Right lobe of liver (tissue), 6 donors: ENCODE results near the gene PDZD2. TPM values are rescaled to one million over a fixed set of nuclear protein-coding genes. Genes with fewer than 3 reads are reported as not detected.
A peak's percentile ranks its signal among the peaks of the same experiment; 100 is the strongest.

Experiments used
- ATAC-seq, 4 donors: fragments of 200-7000 bp; cut with Tn5 transposase; one replicate each; pipeline ENCODE4 v1.9.1; 2020; ENCODE audit warnings: mild to moderate bottlenecking in 4 of 4, moderate library complexity in 4 of 4
- DNase-seq, 3 donors: peaks; one replicate each; pipeline ENCODE4 v3.0.0-alpha.2; 2020
- H3K27ac ChIP-seq, 3 donors: fragments of 200-600 bp; one replicate each; pipeline ENCODE4 v1.8.0; 2022
- H3K27me3 ChIP-seq, 2 donors: fragments of 200-600 bp; one replicate each; pipeline ENCODE4 v1.8.0; 2022
- H3K36me3 ChIP-seq, 4 donors: fragments of 200-600 bp; sonication (generic) in 1 of 4; one replicate each; pipeline versions ENCODE4 v1.5.1 to v1.8.0; 2017 to 2022; ENCODE audit warnings: control low read depth in 1 of 4
- H3K4me1 ChIP-seq, 4 donors: fragments of 200-600 bp; sonication (generic) in 1 of 4; one replicate each; pipeline versions ENCODE4 v1.5.1 to v1.8.0; 2017 to 2022; ENCODE audit warnings: control low read depth in 1 of 4
- H3K4me3 ChIP-seq, 3 donors: fragments of 200-600 bp; one replicate each; pipeline ENCODE4 v1.8.0; 2022
- H3K9me3 ChIP-seq, 4 donors: fragments of 200-600 bp; sonication (generic) in 1 of 4; one replicate each; pipeline versions ENCODE4 v1.5.1 to v1.8.0; 2017 to 2022; ENCODE audit warnings: control low read depth in 1 of 4
- CTCF ChIP-seq, 4 donors: fragments of 200-600 bp in 3 of 4; fragments of 450-650 bp in 1 of 4; IDR thresholded peaks; one replicate each; pipeline versions ENCODE4 v1.5.1 to v1.8.0; 2016 to 2022; ENCODE audit warnings: antibody characterized with exemption in 4 of 4, mild to moderate bottlenecking in 2 of 4
- POLR2A ChIP-seq: fragments of 450-650 bp; IDR thresholded peaks from one replicate; pipeline ENCODE4 v1.6.1; 2017; ENCODE audit warnings: antibody characterized with exemption, mild to moderate bottlenecking
- WGBS: methylation state at CpG from one replicate; pipeline ENCODE4 v1.1.6; 2018; ENCODE audit warnings: low coverage, low lambda C conversion rate; ENCODE audit not compliant: insufficient coverage; ENCODE audit errors: missing lambda C conversion rate; 5-methylcytosine and 5-hydroxymethylcytosine counted together
- intact Hi-C, 2 donors: fragments of 100-400 bp; cut with DNase I; formaldehyde crosslinking; loops; one replicate each; pipeline versions ENCODE4 v1.11.2 to v1.14.1; 2022
- total RNA-seq, 6 experiments: library from RNA; depleted of rRNA in 2 of 6; stranded (reverse); fragments of >200 nt in 2 of 6; fragmentation: NEBNext Ultra II Directional in 3 of 6; extraction: Animal tissue kit (Norgen Biotek cat#: 25700) in 3 of 6; gene quantifications; one replicate each; pipeline versions ENCODE4 v1.1.0 to v1.2.4, GENCODE V29; 2016 to 2023
- donor health status: DM: no; HTN: yes; CAD: no.
- donor health status: DM: no; HTN: no; CAD: no.
- donor health status: DM: no; HTN: no; CAD: no.
- donor health status: DM: no; HTN: yes; CAD: no.
- donor health status: DM: no; HTN: yes; CAD: no.

Gene PDZD2
- total RNA-seq, 6 experiments from 2014 or later = 0.43 to 1.9 (median 0.88) TPM

GRCh38 chr5:32094691-32095090 lies 455.8 kb downstream of the PDZD2 start:
- ATAC-seq (no peak), DNase-seq (no peak)
- intact Hi-C loops = no loop called here
- Histone ChIP-seq H3K36me3 (no peaks in the 10 kb centered on the region), H3K27ac (no peak overlapping the region), H3K4me1 (no peaks in the 10 kb centered on the region), H3K27me3 (no peaks in the 10 kb centered on the region), H3K4me3 (no peak overlapping the region), H3K9me3 (no peaks in the 10 kb centered on the region)
- 51% methylated on average over 2 of the region's 5 CpGs for WGBS
- TF ChIP-seq POLR2A (no peak), CTCF (IDR thresholded peaks at IDR 0.05) (no peak)

GRCh38 chr5:32095261-32095671 lies 456.3 kb downstream of the PDZD2 start:
- TF ChIP-seq CTCF (IDR thresholded peaks at IDR 0.05) (no peak), POLR2A (no peak)
- Histone ChIP-seq H3K4me1 (no peaks in the 10 kb centered on the region), H3K9me3 (no peaks in the 10 kb centered on the region), H3K4me3 (no peak overlapping the region), H3K36me3 (peaks cover 0 to 2% (median 0%) of the 10 kb centered on the region in 4 donors), H3K27me3 (no peaks in the 10 kb centered on the region), H3K27ac (no peak overlapping the region)
- DNase-seq (no peak), ATAC-seq (peak in 1 of 4 donors; percentile 2)
- intact Hi-C loops = no loop called here
- WGBS = 70% methylated on average over 4 of the region's 7 CpGs

- intact Hi-C loops = no loop called here
- Histone ChIP-seq H3K36me3 (peaks cover 0 to 11% (median 7%) of the 10 kb centered on the region in 4 donors), H3K4me3 (no peak overlapping the region), H3K27me3 (no peaks in the 10 kb centered on the region), H3K9me3 (no peaks in the 10 kb centered on the region), H3K27ac (peak overlapping the region in 2 of 3 donors; percentile 6 to 69), H3K4me1 (no peaks in the 10 kb centered on the region)
- no peak for TF ChIP-seq CTCF (IDR thresholded peaks at IDR 0.05)
- TF ChIP-seq POLR2A = no peak
- 89% methylated on average over 8 of the region's 10 CpGs for WGBS
- ATAC-seq = no peak
- no peak for DNase-seq
Observed at GRCh38 chr5:32096891-32097595, 458.1 kb downstream of the PDZD2 start.

- 47% methylated on average over 7 of the region's 9 CpGs for WGBS
- ATAC-seq (peak; percentile 59 to 83 (median 66)), DNase-seq (peak in 1 of 3 donors; percentile 42)
- intact Hi-C loops = no loop called here
- TF ChIP-seq CTCF (IDR thresholded peaks at IDR 0.05) (no peak), POLR2A (no peak)
- no peaks in the 10 kb centered on the region for H3K27me3 ChIP-seq
- H3K4me3 ChIP-seq = no peak overlapping the region
- peaks cover 0 to 23% (median 12%) of the 10 kb centered on the region in 4 donors for H3K36me3 ChIP-seq
- H3K27ac ChIP-seq = peak overlapping the region in 2 of 3 donors; percentile 27 to 69
- H3K4me1 ChIP-seq = no peaks in the 10 kb centered on the region
- H3K9me3 ChIP-seq = no peaks in the 10 kb centered on the region
Observed at GRCh38 chr5:32098291-32098690, 459.4 kb downstream of the PDZD2 start.
